A673 (cell line): ENCODE measurements around the gene ALG8.

ENCODE experiments used
- EZH2 ChIP-seq: fragments of 200-600 bp; sonication (generic); IDR thresholded peaks from 2 replicates; pipeline ENCODE4 v1.6.1; 2017; ENCODE audit warnings: borderline replicate concordance, low read depth, mild to moderate bottlenecking, mixed read lengths, antibody characterized with exemption, low read length; ENCODE audit not compliant: poor library complexity, severe bottlenecking
- TF ChIP-seq, protein P1 (sequence below): fragments of 300-800, 200-600 bp; sonication (generic); conservative IDR thresholded peaks from 2 replicates; pipeline ENCODE4 v1.5.1; 2017; ENCODE audit warnings: low read depth, mild to moderate bottlenecking, antibody characterized with exemption, low read length, moderate library complexity, mixed read lengths

DNA sequence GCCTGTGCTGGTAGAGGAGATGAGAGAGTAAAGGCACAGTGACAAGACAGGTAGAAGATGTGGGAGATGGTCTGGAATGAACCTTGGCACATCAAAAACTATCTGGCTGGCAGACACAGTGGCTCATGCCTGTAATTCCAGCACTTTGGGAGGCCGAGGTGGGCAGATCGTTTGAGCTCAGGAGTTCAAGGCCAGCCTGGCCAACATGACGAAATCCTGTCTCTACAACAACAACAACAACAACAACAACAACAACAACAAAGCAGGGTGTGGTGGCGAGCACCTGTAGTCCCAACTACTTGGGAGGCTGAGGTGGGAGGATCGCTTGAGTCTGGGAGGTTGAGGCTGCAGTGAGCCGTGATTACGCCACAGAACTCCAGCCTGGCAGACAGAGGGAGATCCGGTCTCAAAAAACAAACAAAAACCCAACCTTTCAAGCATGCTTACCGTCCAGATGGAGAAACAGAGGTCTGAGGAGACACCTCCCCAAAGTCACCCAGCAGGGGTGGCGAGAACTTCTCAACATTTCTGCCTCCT lies 37.2 kb upstream of the ALG8 start:
- TF ChIP-seq, protein P1, sequence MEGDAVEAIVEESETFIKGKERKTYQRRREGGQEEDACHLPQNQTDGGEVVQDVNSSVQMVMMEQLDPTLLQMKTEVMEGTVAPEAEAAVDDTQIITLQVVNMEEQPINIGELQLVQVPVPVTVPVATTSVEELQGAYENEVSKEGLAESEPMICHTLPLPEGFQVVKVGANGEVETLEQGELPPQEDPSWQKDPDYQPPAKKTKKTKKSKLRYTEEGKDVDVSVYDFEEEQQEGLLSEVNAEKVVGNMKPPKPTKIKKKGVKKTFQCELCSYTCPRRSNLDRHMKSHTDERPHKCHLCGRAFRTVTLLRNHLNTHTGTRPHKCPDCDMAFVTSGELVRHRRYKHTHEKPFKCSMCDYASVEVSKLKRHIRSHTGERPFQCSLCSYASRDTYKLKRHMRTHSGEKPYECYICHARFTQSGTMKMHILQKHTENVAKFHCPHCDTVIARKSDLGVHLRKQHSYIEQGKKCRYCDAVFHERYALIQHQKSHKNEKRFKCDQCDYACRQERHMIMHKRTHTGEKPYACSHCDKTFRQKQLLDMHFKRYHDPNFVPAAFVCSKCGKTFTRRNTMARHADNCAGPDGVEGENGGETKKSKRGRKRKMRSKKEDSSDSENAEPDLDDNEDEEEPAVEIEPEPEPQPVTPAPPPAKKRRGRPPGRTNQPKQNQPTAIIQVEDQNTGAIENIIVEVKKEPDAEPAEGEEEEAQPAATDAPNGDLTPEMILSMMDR: no peak
- no peak for TF ChIP-seq EZH2
